HL-60/S4 (cell line): ENCODE measurements around the gene DNAH14.

Experiments
- in situ Hi-C: fragments of 300-500 bp; cut with MboI; formaldehyde crosslinking; loops from 2 replicates; pipeline ENCODE4 v1.14.3; 2022; ENCODE audit warnings: low sequenced_read_pairs

Gene DNAH14

DNA sequence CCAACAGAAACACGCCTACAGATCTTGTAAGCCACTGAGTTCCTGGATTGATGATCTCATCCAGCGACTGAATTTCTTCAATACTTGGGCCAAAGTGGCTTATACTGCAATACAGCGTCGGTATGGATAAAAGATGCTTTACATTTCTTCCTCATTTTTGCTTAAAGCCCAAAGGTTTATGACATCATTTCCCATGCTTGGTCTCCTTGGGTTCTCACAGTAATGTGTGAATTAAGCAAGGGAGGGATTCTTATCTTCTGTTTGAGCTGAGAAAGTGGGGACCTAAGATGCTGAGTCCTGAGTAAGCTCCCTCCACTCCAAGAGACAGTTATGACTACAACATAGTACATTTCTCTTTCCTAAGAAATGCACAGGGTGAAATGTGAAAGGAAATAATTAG lies 458.9 kb downstream of the DNAH14 start:
- in situ Hi-C loops, result no loop called here

GRCh38 chr1:225389843-225390242 lies 460.4 kb downstream of the DNAH14 start:
- in situ Hi-C loops, result no loop called here

DNA sequence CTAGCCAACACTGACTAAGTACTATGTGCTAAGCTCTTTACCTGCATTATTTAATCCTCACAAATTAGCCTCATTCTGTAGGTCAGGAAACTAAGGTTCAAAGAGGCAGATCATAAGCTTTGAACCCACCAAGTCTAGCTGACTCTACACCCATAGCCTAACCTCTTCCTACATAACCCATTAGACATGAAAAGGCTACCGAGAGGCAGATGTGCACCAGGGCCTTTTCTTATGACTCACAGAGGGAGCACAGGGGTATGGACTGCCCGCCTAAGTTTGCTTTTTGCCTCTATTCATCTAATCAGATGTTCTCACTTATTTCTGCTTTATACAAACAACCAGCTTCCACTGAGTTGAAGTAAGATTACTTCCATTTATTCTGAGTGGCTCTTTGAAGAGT lies 466.9 kb downstream of the DNAH14 start:
- in situ Hi-C loops, result no loop called here

DNA sequence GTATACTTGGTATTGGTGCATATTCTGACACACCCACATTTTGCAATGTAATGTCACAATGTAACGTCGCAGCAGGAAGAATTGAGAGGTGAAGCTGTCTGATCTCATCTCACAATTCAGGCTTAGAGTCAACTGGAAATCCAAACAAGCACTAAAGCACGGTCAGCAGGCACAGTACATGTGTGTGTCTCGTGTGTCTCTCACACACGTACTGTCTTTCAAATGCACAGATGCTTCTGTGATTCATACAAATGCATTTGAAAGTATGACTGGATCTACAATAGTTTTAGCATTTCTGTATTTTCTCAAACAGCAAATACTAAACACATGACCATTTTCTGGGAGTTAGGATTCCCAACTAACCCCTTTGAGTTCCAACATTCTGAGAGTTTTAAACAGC lies 471.5 kb downstream of the DNAH14 start:
- in situ Hi-C loops, result no loop called here

DNA sequence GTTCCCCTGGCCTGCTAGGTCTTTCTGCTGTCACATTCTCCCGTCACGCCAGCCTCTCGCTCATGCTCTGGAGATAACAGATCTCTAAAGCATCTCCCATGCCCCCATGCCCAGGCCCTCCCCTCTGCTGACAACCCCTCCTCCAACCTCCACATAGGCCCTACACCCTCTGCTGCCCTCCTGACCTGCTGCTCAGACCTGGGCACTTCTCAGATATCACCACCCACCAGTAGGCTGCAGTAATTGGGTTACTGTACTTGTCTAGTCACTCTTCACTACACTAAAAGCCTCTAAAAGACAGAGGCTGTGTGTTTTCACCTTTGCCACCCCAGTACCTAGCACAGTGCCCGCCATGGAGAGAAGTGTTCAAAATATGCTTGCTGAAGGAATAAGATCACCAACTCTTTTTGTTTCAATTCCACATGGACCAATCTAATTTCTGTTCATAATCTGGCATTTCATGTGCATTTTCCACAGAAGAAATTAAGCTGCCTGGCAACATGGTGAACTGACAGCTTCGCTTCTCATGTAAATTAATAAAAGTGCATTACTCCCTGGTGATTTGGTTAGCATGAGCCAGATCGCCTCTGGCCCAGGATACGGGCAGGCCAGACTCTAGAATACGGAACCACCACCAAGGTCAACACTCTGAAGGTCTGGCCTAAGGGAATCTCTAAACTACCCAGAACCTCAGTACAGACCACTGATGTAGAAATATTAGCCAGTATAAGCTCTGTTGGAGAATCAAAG lies 477.7 kb downstream of the DNAH14 start:
- in situ Hi-C loops, result no loop called here

- in situ Hi-C loops, result no loop called here
Observed at GRCh38 chr1:225407755-225408154, 478.3 kb downstream of the DNAH14 start.

DNA sequence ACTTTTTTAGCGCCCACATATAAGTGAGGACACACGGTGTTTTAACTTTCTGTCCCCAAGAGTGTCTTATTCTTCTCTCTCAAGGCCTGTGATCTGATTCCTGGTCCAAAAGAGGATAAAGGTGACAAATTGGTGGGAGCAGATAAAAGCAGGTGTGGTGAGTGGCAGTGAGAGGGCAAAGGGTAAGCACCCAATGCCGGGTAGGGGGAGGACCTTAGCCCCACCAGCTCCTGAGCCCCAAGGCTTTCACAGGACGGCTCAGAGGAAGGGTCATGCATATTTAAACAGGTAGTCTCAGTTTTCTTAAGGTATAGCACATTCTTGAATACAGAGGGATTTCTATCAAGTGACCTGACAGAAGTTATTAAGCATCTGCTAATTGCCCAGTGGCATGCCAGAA lies 478.8 kb downstream of the DNAH14 start:
- in situ Hi-C loops, result no loop called here

- in situ Hi-C loops, result no loop called here
Observed at GRCh38 chr1:225409051-225409450, 479.6 kb downstream of the DNAH14 start.

- in situ Hi-C loops, result no loop called here
Observed at GRCh38 chr1:225410036-225410435, 480.6 kb downstream of the DNAH14 start.

DNA sequence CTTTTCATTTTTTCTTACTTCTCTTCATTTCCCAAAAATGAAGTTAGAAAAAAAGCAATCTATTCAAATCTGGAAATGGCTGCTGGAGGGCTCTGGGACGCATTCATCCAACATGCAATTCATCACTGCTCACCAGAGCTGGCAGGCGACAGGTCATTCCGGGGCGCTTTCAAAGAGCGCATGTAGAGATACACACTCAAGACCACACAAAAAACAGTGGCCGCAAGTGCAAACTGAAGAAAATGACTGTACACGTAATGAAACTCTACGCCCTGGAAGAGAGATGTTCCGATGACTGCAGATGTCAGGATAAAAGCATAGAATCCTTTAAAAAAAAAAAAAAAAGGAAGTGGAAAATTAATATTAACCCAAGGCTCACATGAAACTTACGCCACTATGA lies 482.8 kb downstream of the DNAH14 start:
- in situ Hi-C loops, result no loop called here

DNA sequence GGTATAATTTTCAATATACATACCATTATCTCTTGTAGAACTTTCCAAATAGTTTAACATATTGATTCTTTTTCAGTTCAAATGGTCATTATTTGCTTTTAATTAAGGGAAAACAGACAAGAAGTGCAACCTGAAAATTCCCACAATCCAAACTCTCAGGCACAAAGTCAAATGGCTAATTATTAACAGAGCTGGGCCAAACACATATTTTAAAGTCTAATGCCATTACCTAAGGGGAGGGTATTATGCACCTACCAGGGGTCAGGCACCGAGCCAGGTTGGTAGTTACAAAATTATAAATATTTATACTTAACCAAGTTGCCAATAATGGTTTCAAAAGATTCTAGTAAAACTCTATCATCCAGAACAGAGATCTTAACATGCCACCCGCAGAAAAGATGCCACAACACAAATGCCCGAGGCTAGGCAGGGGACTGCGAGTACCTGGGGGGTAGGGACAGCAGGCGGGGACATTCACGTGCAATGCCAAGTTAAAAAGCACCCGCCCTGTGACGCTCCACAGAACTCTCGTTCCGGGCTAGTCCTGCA lies 483.4 kb downstream of the DNAH14 start:
- in situ Hi-C loops, result no loop called here

- in situ Hi-C loops, result no loop called here
Observed at GRCh38 chr1:225413708-225414375, 484.4 kb downstream of the DNAH14 start.

DNA sequence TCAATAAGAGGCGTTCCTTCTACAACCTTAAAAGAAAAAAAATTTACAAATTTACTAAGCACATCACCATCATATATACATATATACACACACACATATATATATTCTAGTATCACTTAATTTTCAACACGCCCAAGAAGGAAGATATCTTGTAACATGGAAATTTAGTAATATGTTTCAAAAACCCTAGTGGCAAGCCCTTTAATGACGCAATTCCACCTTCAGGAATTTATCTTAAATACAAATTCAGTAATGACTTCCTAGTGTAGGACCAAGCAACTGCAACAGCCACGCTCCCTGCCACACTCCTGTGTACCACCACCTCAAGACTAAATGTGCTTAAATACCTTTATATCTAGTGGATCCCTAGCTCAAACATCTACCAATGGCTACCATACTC lies 485.8 kb downstream of the DNAH14 start:
- in situ Hi-C loops, result no loop called here

DNA sequence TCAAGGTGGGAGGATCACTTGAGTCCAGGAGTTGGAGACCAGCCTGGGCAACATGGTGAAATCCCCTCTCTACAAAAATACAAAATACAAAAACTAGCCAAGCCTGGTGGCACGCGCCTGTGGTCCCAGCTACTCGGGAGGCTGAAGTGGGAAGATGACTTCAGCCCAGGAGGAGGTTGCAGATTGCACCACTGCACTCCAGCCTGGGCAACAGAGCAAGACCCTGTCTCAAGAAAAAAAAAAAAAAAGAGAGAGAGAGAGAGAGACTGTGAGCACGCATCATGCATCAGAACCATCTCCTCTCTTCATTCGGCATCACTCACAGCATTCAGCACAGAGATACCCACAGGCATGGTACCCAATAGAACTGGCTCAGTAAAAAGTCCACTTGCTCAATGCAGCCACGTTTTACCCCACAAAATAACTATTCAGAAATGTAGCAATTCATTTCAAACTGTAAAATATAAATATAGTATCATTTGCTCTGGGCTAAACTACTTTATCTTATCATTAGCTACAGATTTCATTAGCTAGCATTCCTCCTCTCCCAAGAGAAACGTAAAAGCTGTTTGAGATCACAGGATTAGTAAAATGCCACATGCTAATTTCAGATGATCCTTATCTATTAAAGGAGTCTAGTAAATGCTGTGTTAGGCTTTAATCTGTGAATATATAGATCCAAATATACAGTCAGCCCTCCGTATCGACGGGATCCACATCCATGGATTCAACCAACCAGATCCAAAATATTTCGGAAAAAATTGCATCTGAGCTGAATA lies 486.7 kb downstream of the DNAH14 start:
- in situ Hi-C loops, result no loop called here

DNA sequence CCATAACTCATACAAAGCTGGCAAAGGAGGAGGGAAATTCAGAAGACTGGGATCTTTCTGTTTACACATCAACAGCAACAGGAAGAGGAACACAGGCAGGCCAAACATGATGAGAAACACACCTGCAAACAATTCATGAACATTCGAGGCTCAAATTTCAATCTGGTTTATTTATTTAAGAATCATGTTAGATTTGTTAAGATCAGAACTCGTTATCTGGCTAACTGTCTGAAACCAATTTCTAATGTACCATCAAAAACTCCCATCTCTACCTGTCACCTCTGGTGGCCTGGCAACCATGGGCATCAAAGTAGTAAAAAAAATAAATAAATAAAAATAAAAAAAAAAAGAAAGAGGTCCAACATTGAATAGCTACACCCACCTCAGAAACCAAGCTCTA lies 488.6 kb downstream of the DNAH14 start:
- in situ Hi-C loops, result no loop called here

DNA sequence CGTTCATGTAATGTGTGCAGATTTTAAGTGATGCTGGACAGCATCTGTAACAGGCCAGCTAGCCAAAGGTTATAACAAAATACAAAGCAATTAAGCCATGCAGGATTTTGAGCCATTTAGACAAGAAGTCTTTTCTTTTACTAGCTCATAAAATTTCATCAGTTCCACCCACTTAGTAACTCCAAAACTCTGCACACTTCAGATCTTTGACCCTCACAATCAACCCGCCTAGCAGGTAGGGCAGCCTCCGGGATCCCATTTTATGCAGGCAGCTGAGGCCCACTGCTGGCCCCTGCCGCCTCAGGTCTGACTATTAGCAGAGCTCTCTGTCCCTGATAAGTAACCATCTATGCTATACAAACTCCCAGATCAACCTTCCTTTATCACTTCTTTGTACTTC lies 489.1 kb downstream of the DNAH14 start:
- in situ Hi-C loops, result no loop called here

GRCh38 chr1:225422031-225422605 lies 492.6 kb downstream of the DNAH14 start:
- in situ Hi-C loops, result no loop called here

DNA sequence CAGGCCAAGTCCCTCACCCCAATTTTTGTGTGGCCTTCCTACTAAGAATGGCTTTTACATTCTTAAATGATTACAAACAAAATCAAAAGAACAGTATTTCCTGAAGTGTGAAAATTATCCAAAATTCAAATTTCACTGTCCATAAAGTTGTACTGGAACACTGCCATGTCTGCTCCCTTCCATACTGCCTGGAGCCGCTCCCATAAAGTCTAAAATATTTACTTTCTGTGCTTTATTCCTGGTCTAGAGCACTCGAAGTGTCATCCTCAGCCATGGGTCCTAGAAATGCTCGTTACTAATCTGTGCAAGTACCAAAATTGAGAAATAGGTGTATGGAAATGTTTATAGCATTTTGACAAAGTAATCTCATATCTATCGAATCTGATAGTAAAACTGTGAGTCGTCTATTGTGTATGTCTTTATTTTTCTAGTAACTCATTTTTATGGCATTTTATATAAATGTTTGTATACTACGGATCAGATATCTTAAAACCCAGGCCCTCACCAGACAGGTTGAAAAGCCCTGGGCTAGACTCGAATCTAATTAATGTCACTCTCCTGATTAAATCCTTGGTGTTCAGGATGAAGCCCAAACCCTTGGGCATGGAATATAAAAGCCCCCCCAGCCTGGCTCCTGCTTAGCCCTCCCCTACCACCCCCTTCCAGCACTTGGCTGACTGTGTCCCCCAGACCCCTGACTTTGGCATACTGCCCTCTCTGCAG lies 493.5 kb downstream of the DNAH14 start:
- in situ Hi-C loops, result no loop called here

GRCh38 chr1:225423518-225423855 lies 494.0 kb downstream of the DNAH14 start:
- in situ Hi-C loops, result no loop called here

DNA sequence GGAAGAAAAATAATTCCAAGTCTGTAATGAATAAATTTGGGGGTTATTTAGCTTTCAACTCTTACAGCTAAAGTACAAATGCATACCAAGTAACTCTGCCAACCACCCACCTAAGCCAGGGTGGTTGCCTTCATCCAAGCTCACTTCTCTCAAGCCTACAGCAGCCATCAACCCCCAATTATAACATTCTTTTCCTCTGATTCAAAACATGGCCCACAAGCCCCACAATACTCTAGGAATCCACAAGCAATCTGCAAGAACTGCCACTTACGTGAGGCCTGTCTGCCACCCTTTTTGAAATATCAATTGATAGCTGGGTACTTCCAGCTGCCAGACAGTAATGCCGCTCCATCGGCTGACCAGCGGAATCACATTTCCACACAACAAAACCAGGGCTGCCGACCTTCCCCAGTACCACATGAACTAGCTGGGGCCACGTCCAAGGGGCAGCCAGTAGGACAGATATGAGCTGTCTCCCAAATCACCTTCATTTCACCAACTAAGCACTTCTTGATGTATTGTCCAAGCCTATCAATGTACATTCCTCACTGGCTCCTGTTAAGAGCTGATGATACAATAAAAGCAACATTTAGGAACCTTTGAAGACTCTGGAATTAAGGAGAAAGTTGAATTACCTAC lies 495.2 kb downstream of the DNAH14 start:
- in situ Hi-C loops, result no loop called here
